CD4-positive, alpha-beta T cell treated with Interleukin-15 for 1 hour (primary cell): ENCODE results near the gene NUP62CL.
"Not testable (repeated sequence)": the region's sequence is repeated elsewhere in the genome, so short reads cannot be mapped to it uniquely, and the experiment has no call there.

Source experiments
- DNase-seq: peaks from one replicate; pipeline ENCODE4 v3.0.0-alpha.2; 2020

The NUP62CL gene, protein sequence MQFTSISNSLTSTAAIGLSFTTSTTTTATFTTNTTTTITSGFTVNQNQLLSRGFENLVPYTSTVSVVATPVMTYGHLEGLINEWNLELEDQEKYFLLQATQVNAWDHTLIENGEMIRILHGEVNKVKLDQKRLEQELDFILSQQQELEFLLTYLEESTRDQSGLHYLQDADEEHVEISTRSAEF

DNA sequence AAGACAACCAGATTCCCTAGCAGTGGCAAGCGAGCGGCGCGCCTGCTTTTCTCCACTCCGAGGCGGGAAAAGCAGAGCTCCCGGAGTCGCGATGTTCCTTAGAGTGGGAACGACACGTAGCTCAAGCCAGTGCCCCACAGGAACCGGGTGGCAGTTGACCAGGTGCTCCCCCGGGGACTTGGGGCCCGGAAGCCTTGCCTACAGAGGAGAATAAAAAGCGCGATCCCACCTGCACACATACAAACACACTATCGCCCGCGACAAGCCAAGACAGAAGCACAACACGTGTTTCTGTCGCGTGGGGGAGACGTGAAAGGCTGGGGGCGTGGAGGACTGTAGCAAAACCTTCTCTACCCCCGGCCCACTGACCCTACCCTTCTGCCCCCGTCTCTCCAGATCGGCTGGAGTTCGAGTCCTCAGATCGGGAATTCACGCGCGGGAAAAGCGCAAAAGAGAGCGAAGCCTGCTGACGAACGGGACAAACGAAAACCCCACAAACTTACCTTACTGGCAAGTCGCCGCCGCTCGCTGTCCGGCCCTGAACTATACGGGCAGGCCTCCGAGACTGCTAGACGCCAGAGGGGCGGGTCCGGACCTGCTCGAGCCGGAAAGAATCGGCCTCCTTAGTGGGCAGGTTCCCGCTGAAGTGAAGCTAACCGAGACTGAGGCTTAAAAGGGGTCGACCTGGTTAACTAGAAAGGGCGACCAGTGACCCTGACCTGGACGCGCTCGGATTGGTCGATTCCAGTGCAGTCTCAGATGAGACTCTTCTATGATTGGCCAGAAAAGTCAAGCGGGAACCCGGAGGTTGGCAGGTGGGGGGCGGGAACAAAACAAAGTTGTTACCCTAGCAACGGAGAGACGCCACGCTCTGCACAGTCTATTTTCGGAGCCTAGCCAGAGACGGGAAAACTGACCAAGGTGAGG, at the start of gene NUP62CL, which contains the start of gene DNAAF6:
Gene NUP62CL (minus strand): TSS at position 664 of the 927 bp plus-strand sequence. CDS start 31,287 bp downstream, outside the sequence.
Gene DNAAF6 (plus strand): TSS at position 842 of the 927 bp plus-strand sequence. CDS start 6,265 bp downstream, outside the sequence.
- peak; percentile 84 for DNase-seq

DNA sequence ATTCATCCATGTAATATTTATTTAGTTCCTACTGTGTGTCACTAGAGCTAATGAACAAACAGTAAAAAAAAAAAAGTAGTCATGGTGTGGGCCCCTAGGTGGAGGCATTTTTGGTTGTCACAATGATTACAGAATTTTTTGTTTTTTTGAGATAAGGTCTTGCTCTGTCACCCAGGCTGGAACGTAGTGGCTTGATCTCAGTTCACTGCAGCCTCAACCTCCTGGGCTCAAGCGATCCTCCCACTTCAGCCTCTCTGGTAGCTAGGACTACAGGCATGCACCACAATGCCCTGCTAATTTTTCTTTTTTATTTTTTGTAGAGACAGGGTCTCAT, 22.2 kb upstream of the NUP62CL start:
- DNase-seq = no peak

- DNase-seq = no peak
Observed at GRCh38 chrX:107227780-107228485, 21.7 kb upstream of the NUP62CL start.

- no peak for DNase-seq
Observed at GRCh38 chrX:107226757-107227156, 20.5 kb upstream of the NUP62CL start.

DNA sequence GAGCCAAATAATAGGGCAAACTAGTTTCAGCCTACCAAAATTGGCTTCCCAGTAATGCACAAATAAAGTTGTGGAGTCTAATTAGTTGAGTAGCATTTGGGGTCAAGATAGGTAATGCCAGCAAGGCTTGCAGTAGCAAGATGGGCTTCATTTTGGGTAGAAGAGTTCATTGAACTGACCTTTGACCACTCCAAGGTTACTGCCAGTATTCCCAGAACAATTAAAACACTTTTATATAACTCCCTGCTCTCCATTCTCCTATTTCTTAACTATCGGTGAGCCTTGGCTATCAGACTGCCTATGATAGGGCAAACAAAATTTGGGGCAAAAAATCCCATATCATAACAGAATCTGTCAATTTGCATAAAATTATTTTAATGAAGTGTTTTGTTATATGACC, 7.2 kb upstream of the NUP62CL start:
- DNase-seq = no peak

DNA sequence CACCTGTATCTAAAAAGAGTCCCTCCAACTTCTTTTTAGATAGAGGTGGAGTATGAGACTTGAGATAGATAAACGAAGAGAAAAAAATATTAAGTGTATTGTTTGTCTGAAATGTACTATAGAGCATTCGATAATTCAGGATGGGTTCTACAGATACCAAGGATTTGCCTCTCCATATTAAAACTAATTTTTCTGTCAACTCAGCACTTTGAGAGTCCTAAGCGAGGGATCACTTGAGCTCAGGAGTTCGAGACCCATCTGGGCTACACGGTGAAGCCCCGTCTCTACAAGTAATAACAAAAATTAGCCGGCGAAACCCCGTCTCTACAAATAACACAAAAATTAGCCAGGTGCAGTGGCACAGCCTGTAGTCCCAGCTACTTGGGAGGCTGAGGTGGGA, 1.7 kb upstream of the NUP62CL start:
- DNase-seq = no peak

DNA sequence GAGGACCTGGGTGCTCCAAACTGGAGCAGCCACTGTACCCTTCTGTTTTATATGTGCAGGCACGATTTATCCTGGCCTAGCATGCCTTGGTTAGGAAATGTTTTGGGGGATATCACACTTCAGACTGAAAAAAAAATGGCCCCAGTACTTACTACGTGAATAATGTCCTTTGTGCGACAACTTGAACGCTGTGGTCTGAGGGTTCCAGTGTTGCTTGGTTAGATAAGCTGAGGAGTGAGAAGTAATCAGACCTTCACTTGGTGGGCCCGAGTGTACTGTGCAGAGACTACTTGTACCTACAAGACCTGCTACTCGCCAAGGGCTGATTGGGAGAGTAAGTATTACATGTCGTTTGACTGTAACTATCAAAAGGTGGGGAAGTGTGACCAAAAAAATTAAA, 856 bp upstream of the NUP62CL start:
- no peak for DNase-seq

DNA sequence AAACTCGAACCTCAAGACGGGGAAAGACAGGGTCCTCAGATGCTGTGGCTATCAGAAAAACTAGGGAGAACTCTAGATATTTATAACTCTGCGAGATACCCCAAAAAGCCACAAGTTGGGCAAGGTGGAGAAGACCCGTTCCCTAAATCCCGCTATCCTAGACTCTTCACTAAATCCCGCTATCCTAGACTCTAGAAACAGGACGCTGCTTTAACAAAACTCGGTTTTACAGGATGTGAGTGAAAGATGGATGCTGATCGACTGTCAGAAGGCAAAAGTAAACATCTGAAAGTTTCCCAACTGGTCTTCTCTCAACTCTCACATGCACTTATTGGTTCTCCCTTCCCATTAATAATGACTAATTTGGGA, 448 bp upstream of the NUP62CL start:
- no peak for DNase-seq

DNA sequence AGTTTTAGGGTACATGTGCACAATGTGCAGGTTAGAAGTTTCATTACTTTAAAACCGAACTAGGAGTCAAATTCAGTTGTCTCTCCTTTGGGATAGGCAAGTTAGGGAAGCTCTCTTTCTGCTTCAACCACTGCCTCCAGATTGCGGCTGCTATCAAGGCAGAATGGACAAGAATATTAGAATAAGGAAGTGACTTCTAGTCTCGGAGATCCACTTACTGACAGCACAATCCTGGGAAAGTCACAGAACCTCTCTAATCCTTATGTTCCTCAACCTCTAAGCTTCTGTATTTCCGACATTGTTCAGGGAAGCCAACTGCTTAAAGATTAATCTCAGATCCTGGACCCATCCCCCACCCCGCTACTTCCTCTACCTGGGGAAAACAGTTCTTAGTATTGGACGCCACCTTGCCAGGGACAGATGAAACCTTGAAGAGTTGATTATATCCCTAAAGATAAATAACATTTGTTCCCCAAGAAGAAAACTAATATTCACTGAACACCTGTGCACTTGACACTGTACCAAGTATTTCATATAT, 2.1 kb downstream of the NUP62CL start:
- DNase-seq = no peak

GRCh38 chrX:107199491-107199890, 6.7 kb downstream of the NUP62CL start:
- no peak for DNase-seq

DNA sequence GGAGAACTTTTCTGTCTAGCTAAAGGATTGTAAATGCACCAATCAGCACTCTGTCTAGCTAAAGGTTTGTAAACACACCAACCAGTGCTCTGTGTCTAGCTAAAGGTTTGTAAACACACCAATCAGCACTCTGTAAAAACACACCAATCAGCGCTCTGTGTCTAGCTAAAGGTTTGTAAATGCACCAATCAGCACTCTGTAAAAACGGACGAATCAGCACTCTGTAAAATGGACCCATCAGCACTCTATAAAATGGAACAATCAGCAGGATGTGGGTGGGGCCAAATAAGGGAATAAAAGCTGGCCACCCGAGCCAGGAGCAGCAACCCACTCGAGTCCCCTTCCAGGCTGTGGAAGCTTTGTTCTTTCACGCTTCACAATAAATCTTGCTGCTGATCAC, 8.2 kb downstream of the NUP62CL start:
- DNase-seq = not testable (repeated sequence)

DNA sequence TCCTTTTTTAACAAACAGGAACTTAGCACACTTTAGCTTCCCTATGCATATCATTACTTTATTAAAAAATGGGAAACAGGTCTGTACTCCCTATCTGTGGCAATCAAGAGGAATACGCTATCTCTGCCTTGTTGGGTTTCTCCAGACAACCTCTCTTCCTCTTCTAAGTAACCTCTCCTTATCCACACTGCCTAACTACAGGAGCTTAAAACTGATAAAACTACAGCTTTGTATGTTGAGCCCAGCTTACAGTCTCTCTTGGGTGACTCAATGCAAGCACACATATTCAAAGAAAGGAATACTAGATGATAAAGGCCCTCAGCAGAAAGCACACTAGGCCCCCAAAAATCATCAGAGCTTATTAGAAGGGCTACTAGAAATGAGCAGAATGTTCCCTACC, 8.9 kb downstream of the NUP62CL start:
- no peak for DNase-seq

- DNase-seq = no peak
Observed at GRCh38 chrX:107171369-107172102, 34.7 kb downstream of the NUP62CL start.

- DNase-seq = no peak
Observed at GRCh38 chrX:107168712-107169111, 37.5 kb downstream of the NUP62CL start.

- no peak for DNase-seq
Observed at GRCh38 chrX:107168257-107168656, 38.0 kb downstream of the NUP62CL start.

- DNase-seq = no peak
Observed at GRCh38 chrX:107167163-107167921, 38.9 kb downstream of the NUP62CL start.

DNA sequence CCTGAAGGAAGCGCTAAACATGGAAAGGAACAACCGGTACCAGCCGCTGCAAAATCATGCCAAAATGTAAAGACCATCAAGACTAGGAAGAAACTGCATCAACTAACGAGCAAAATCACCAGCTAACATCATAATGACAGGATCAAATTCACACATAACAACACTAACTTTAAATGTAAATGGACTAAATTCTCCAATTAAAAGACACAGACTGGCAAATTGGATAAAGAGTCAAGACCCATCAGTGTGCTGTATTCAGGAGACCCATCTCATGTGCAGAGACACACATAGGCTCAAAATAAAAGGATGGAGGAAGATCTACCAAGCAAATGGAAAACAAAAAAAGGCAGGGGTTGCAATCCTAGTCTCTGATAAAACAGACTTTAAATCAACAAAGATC, 48.6 kb downstream of the NUP62CL start:
- DNase-seq = not testable (repeated sequence)

GRCh38 chrX:107155621-107156430, 50.4 kb downstream of the NUP62CL start:
- DNase-seq = not testable (repeated sequence)

DNA sequence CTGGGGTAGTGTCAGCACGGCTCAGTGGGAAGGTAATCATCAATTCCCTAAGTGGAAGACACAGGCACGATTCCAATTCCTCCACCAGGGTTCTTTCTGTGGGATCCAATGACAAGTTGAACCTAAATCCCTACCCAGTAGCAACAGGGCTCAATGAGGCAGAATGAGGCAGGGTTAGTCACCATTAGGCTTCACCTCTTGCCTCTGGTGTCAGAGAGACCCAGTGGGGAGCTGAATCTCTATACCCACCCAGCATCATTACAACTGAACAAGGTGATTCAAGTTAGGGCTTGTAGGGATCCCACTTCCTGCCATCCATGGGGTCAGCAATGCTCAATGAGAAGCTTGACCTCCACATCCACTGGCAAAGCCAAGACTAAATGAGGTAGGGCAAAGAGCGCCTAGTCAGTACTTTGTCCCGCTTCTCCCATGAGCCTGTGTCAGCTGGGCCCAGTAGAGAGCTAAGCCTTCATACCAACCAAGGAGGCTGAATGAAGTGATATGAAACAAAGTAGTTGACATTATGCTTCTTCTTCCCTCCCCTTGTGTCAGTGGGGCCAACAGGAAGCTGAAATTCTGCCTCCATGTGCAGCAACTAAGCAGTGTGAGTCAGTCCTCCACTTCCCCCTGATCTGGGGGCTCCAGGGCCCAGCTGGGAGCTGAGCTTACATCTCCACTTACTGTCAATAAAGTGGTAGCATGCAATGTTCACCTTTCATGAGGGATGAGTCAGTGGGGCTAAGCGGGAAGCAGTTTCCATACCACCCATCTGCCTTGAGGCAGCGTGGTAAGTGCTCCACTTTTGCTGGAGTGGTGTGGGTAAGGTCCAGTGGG, 51.2 kb downstream of the NUP62CL start:
- no peak for DNase-seq

- no peak for DNase-seq
Observed at GRCh38 chrX:107153005-107153404, 53.2 kb downstream of the NUP62CL start.
